H54 (cell line): Measurements from ENCODE around the gene HERC5.
"Not testable (repeated sequence)": the region's sequence is repeated elsewhere in the genome, so short reads cannot be mapped to it uniquely, and the experiment has no call there.

Experiments
- DNase-seq: peaks from one replicate; pipeline ENCODE4 v3.0.0; 2011; ENCODE audit warnings: low spot score, mixed read lengths; ENCODE audit not compliant: insufficient read length
- FAIRE-seq: peaks from 3 replicates; lab custom pipeline; 2011; peaks lifted over from hg19 to GRCh38; lab: Jason Lieb, UNC
- POLR2A ChIP-seq: IDR thresholded peaks from 2 replicates; pipeline ENCODE4 v1.6.1; 2011; ENCODE audit warnings: low read depth, mild to moderate bottlenecking, low read length

HERC5 gene

DNA sequence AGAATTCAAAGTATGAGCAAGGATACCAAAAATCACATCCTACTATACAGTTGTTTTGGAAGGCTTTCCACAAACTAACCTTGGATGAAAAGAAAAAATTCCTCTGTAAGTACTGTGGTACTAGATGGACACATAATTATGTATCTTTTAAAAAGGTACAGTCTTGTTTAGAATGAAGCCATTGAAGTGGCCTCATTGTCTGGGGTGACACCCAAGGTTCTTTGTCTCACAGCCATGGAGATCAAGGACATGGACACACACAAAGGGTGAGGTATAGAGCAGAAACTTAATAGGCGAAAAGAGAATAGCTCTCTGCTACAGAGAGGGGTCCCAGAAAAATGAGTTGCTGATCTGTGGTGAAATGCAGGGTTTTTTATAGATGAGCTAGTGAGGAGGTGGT lies 16.8 kb upstream of the HERC5 start:
- DNase-seq (no peak), FAIRE-seq (no peak)
- no peak for TF ChIP-seq POLR2A

DNA sequence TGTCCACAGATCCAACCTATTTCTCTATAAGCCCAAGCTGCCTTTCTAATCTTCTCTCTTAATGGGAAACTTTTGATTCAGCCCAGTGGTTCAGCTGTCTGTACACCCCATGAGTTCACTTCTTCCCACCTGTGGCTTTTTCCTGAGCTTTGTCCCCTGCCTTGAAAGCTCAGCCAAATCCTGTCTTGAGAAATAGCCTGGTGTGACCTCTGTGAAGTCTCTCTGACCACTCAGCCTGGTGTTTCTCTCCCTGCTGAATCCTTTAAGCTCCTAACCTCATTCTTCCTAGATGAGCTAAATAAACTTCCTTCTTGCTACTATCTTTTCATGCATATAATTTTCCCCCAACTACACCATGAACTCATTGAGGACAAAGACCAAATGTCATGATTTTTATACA lies 15.2 kb upstream of the HERC5 start:
- no peak for FAIRE-seq
- TF ChIP-seq POLR2A: no peak
- DNase-seq: no peak

DNA sequence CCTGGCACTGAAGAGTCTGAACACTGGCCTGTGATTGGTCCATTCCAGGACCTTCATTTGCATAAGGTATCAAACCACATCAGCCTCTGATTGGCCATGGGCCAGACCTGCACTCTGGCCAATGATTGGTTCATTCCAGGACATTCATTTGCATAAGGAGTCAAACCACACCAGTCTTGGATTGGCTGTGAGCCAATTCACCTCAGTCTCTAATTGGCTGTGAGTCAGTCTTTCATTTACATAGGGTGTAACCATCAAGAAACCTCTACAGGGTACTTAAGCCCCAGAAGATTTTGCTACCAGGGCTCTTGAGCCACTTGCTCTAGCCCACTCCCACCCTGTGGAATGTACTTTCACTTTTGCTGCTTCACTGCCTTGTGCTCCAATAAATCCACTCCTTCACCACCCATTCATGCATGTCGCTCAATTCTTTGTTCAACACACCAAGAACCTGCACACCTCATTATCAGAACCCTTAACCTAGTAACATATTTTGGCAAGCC lies 14.2 kb upstream of the HERC5 start:
- no peak for FAIRE-seq

DNA sequence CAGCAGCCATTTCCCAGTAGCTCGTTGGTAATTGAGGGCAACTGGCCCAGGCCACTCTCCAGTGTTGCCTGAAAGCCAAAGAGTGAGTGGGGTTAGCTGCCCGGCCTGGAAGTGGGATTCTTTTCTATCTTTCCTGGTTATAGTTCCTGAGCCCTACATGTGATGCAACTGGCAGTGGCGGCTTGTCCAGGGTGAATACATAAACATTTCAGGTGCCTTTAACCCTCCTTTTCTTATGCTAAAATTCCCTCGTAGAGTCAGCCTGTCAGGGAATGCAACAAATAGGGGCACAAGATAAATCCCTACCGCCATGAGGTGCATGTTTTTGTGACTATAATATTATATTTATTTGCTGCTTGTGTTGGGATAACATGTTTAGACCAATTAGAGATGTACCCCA lies 13.4 kb upstream of the HERC5 start:
- TF ChIP-seq POLR2A: no peak
- FAIRE-seq: no peak
- DNase-seq: no peak

More for the DNA sequence above, 14.2 kb upstream of the HERC5 start:
- TF ChIP-seq POLR2A: no peak
- no peak for DNase-seq

- TF ChIP-seq POLR2A: no peak
- DNase-seq (no peak), FAIRE-seq (no peak)
Observed at GRCh38 chr4:88445252-88445651, 11.7 kb upstream of the HERC5 start.

GRCh38 chr4:88446124-88446523 lies 10.8 kb upstream of the HERC5 start:
- FAIRE-seq: no peak
- DNase-seq: no peak
- no peak for TF ChIP-seq POLR2A

GRCh38 chr4:88447371-88448095 lies 9.4 kb upstream of the HERC5 start:
- TF ChIP-seq POLR2A: no peak
- FAIRE-seq (no peak), DNase-seq (no peak)

GRCh38 chr4:88448211-88448765 lies 8.6 kb upstream of the HERC5 start:
- FAIRE-seq, DNase-seq: not testable (repeated sequence)

- FAIRE-seq: no peak
- TF ChIP-seq POLR2A: no peak
- DNase-seq: no peak
Observed at GRCh38 chr4:88448889-88449288, 8.0 kb upstream of the HERC5 start.

DNA sequence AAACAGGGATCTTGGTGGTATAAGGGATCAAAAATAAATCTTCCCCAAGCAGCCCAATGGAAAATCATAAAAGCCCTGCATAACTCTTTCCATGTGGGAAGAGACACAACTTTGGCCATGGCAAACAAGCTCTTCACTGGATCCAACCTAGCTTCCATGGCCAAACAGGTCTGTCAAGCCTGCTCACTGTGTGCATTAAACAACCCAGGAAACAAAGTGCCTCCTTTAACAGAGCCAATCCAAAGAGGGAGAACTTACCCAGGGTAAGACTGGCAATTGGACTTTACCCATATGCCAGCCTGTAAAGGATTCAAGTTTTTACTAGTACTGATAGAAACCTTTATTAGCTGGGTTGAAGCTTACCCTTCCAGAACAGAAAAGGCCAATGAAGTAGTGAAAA lies 7.6 kb upstream of the HERC5 start:
- DNase-seq (no peak), FAIRE-seq (no peak)
- TF ChIP-seq POLR2A: no peak

DNA sequence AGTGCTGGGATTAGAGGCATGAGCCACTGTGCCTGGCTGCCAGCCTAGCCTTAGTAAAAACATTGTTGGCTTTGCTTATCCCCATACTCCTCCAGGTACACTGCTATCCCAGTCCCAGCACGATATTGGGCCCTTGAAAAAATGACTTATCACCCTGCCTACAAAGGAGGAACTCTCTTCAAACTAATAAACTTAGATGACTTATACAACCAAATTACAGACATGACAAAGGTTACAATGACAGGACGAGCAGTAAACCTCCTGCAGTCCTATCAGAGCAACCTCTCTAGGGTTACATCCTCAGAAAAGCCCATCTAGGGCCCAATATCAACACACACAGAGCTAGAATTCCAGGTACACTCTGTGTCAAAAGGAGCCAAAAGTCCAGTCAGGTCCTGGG lies 5.7 kb upstream of the HERC5 start:
- no peak for TF ChIP-seq POLR2A
- FAIRE-seq (no peak), DNase-seq (no peak)

DNA sequence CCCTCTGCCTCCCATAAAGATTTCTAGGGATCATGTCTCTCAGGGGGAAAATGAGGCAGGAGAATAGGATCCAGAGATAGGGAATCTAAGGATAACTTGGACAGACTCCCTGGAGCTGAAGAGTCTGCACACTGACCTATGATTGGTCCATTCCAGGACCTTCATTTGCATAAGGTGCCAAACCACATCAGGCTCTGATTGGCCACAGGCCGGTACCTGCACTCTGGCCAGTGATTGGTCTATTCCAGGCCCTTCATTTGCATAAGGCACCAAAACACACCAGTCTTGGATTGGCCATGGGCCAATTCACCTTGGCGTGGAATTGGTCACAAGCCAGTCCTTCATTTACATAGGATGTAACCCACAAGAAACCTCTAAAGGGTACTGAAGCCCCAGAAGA lies 4.0 kb upstream of the HERC5 start:
- FAIRE-seq: no peak
- no peak for TF ChIP-seq POLR2A
- no peak for DNase-seq

DNA sequence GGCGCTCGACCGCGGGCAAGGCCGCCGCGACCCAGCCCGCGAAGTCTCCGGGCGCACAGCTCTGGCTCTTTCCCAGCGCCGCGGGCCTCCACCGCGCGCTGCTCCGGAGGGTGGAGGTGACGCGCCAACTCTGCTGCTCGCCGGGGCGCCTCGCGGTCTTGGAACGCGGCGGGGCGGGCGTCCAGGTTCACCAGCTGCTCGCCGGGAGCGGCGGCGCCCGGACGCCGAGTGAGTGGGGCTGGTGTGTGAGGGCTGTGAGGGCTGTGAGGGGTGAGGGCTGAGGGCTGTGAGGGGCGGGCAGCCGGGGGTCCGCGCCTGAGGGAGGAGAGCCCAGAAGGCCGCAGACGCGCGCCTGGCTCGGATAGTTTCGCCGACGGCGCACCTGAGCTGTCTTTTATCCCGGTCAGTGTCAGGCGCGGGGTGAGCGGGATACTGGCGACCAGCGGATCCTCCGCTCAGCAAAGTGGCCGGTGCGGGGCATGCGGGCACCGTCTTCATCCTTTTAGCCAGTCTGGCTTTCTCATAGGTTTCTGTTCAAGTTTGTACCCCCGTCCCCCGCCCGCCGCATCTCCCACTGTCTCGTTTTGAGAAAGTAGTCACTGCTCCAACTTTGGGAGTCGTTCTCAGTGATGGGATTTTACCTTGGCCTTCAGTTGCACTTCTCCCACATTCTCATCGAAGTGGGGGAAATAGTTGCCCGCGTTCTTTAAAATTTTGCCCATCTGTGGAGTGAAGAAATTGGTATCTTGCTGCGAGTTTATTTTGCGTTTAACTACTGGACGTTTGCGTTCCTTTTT lies 586 bp downstream of the HERC5 start:
- peak; percentile 30 for DNase-seq
- no peak for FAIRE-seq
- no peak for TF ChIP-seq POLR2A

DNA sequence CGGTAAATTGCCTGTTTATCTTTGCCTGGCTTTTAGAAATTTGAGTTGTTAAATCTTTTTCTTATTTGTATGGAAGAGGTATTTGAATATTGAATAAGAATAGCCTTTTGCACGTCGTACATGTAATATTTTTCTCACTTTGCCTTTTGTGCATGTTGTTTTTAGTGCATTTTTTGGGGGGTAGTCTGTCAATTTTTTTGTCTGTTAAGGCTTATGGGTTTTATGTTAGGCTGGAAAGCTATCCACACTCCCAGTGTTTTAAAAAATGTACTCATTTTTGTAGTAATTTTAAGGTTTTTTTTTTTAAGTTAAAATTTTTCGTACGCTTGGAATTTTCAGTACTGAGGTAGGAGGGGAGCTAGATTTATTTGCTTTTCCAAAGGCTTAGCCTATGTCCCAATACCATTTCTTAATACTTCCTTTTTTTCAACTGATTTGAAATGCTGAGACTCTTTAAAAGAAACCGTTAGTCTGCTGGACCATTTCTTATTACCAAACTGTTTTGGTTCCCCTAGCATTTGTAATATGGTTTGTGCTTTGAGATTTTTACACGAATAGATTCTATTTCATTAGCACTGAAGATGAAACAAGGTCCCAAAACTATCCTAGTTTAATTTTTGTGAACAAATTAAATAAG lies 1.3 kb downstream of the HERC5 start:
- FAIRE-seq (no peak), DNase-seq (no peak)
- TF ChIP-seq POLR2A: no peak
